ENCODE results near the gene TMEM127.

GRCh38 chr2:96306370-96306769 lies 40.6 kb upstream of the TMEM127 start:
- TF ChIP-seq CTCF (IDR thresholded peaks at IDR 0.05) (no peak), EP300 (IDR thresholded peaks at IDR 0.05) (no peak), POLR2A (IDR thresholded peaks at IDR 0.05) (no peak)
